Measurements from ENCODE around the gene TOP3A.

TOP3A gene

DNA sequence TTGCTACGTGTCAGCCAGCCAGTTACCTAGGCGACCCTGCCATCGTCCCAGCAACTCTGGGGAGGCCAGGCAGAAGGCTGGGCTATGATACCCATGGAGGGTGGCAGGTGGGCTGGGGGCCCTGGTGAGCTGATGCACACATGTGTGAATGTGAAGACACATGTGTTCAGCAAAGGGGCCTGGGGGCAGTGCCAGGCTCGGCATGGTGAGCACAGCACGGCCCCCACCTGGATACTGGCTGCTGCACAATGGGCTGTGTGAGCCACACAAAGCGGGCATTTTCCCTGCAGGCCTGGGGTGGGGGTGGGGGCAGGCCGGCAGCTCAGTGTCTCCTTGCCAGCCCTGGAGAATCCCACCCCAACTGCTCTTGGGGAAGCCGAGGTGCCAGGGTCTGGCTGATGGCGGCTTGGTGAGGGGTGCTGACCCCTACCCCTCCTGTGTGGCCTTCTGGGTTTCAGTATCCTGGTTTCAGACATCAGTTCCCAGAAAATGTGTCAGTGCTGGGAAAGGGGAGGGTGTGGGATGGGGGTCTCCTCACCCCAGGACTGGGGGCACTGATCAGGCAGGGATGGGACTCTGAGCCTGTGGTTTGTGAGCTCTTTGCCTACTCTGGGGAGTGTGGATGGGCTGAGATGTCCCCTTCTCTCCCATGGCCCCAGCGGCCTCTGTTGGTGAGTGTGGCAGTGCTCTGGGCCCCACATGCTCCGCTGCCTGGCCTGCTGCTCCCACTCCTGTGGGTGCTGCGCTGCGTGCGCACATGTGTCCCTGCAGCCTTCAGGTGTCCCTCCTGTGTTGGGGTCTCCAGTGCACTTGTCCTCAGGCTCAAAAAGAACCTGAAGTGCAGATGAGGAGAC lies 84.3 kb downstream of the TOP3A start:
- no peak for DNase-seq

DNA sequence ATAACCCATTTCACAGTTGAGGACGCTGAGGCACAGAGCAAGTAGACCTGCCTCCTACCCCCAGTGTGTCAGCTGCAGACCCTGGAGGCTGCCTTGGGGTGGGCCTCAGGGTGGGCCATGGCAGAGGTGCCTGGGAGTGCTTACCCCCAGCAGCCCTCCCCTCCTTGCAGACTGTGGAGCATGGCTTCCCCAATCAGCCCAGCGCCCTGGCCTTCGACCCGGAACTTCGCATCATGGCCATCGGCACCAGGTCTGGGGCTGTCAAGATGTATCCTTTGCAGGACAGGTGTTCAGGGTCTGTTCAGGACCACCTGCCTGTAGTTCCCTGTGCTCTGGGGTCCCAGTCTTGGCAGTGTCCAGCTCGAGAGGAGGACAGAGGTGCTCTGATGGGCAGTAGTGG lies 85.0 kb downstream of the TOP3A start:
- no peak for DNase-seq

DNA sequence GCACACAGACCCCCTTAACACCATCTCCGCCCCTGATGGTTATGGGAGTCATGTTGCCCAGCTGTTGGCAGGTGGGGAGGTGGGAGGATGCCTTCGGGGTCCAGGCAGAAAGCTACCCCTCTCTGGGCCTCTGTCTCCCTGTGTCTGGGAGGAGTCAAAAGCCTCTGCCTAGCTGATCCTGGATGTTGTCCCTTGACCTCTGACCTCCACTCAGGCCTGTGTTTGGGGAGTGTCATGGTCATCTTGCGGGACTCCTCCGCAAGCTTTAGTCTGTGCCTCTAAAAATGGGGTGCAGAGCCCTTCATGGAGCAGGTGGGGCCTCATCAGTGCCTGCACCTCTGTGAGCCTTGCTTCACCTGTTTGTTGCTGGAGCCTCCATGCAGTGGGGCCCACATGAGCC lies 85.5 kb downstream of the TOP3A start:
- DNase-seq: no peak

DNA sequence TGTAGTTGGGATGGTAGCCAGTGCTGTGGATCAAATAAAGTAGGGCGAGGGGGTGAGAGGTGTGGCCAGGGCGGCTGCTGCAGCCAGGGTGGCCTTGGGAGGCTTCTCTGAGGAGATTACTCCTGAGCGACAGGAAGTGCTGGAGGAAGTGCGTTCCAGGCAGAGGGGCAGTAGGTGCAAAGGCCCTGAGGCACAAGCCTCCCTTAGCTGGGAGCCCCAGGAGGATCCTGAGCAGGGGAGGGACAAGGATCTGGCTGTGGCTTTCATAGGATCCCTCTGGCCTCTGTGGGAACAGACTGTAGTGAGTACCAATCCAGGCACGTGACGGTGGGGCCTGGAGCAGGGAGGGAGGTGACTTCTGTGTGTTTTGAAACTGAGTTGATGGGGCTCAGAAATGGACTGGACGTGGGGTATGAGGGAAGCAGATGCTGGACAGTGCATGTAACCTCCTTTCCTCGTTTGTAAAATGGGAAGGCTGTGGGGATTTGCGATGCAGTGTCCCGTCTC lies 86.6 kb downstream of the TOP3A start:
- DNase-seq: no peak

DNA sequence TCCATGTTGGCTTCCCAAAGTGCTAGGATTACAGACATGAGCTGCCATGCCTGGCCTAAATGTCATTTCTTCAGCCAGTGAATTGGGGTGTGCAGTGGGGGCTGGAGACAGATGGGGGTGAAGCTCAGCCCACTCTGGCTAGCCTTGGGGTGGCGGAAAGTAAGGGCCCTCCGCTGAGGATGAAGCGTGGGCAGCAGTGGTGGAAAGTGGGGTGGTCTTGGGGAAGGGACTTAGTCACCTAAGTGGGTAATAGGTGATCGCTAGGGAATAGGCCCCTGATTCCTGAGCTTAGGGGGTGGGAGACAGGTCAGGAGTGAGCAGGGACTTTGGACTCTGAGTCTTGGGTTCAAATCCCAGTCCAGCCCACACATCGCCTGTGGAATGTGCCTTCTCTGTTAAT lies 87.2 kb downstream of the TOP3A start:
- no peak for DNase-seq

DNA sequence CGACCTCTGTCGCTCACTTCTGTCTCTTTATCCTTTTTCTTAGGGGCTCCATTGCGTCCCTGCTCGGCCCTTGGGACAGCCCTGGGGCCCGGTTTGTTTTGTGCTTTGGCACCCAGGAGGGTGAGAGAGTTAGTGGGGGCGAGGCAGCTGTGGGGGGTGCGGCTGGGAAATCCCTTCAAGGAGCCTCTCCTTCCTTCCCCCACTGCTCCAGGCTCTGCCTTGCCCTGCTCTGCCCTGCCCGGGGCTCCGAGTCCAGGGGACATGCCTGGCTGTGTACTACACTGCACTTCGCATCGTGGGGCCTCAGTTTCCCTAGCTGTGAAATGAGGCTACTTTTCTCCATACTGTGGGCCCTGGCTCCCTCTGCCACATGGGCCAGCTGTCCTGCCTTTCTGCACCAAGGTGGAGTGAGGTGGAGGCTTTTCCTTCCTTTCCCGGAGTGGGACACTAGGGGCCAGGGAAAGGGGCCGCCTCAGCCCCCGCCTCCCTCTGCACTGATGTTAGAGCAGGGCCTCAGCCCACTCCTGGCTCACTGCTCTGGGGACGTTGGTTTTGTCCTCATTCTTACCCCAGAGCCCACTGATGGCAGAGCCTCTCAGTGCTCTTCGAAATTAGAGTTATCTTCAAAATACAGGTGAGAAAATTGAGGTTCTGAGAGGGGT lies 88.4 kb downstream of the TOP3A start:
- no peak for DNase-seq

DNA sequence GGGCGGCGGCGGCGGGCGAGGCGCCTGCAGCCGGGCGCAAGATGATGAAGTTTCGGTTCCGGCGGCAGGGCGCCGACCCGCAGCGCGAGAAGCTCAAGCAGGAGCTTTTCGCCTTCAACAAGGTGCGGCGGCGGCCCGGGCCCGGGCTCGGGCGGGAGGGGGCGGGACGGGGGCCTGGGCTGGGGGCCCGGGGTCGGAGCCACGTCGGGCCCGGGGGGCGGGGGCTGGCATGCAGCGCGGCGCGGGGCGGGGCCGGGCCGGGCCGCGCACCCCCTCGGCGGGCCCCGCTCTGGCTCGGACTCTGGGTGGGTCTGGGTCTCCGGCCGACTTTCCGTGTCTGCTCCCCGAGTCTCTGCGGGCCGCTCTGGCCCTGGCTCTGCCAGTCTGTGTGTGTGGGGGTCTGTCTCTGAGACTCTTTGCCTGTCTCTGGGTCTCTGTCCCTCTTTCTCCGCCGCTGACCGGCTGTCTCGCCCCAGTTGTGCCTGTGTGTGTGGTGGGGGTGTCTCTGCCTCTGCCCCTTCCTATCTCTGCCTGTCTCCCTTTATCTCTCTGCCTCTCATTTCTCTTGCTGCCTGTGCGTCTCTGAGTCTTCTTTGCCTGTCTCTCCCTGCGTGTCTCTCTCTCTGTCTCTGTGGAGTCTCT lies 89.0 kb downstream of the TOP3A start:
- DNase-seq: peak in 1 of 2 experiments; percentile 46

DNA sequence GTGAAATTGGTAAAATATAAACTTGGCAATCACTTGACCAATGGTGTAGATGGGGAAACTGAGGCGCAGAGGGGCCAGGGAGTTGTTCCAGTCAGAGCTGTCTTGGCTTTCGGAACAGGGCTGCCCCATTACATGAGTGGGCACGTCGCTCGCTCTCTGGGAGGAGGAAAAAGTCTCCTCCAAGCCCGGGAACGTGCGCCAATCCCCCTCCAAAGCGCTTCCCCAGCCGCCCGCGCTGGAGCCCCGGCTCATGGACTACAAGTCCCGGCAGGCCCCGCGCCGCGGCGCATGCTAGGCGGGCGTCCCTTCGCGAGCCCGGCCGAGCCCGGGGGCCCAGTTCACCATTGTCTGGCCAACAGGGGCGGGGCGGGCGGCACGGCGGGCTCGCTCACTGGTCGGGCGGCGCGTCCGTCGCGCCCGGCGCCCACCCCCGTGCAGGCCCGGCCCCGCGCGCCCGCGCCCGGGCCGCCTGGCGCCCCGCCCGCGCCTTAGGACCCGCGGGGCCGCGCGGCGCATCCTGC lies 89.6 kb downstream of the TOP3A start, which contains the start of gene LLGL1:
Gene LLGL1, plus strand, starts transcription at position 515 of the 521 bp plus-strand sequence. CDS start 48 bp downstream, outside the sequence.
- peak; percentile 97 for DNase-seq

DNA sequence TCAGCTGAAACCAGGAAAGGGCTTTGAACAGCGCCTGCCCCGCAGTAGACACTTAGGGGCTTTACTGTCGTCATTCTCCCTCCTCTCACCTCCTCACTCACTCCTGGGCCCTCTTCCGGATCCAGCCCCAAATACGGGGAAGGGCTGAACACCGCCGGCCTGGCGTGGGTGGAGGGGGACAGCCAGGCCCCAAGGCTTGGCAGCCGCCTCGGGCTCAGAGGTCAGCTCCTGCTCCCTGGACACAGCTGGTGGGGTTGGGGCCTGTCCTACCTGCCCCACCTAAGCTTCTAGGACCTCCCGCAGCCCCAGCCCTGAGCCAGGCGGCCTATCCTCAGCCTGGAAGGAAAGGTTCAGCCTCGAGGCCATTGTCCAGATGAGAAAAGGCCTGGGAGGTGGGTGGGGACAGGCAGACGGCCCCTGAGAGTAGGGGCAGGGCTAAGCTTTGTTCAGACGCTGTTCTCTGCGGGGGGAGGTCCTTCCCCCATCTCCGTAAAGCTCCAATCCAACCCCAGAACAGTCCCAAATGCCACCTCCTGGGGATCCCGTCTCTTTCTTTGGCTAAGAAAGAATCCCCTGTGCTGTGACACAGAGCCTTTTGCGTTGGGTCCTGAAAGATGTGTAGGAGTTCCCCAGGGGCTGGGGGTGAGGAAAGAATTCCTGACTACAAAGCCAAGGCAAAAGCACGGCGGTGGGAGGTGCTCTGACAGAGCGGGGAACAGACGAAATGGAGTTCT lies 90.2 kb downstream of the TOP3A start:
- no peak for DNase-seq

DNA sequence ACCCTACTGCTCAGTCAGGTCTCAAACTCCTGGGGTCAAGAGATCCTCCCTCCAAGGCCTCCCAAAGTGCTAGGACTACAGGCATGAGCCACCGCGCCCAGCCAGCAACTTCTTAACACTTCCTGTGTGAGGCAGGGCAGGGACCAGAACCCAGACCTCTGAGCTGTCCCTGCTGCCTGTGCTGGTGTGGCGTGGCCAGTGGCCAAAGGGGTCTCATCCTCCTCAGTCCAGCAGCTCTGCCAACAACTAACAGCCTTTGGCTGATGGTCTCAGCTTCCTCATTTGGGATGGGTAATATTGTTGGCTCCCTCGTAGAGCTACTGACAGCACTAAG lies 90.8 kb downstream of the TOP3A start:
- DNase-seq: no peak

All from activated T-cell treated with anti-CD3 and anti-CD28 coated beads, Interleukin-2, amount 50 U/mL, for 48 hours (primary cell).